Measurements from ENCODE around the gene FGD4.
"Not testable (repeated sequence)": the region's sequence is repeated elsewhere in the genome, so short reads cannot be mapped to it uniquely, and the experiment has no call there.

FGD4 gene

GRCh38 chr12:32489070-32489469 is 89.7 kb downstream of the FGD4 start:
- in situ Hi-C loops (cut with HindIII; ENCODE audit: low sequenced_read_pairs), result no loop called here

GRCh38 chr12:32490801-32491200 is 91.4 kb downstream of the FGD4 start:
- in situ Hi-C loops (cut with HindIII; ENCODE audit: low sequenced_read_pairs), result no loop called here

- in situ Hi-C loops (cut with HindIII; ENCODE audit: low sequenced_read_pairs), result no loop called here
Observed at GRCh38 chr12:32493282-32493681, 93.9 kb downstream of the FGD4 start.

GRCh38 chr12:32494656-32495055 is 95.3 kb downstream of the FGD4 start:
- in situ Hi-C loops (cut with HindIII; ENCODE audit: low sequenced_read_pairs), result no loop called here

- in situ Hi-C loops (cut with HindIII; ENCODE audit: low sequenced_read_pairs), result no loop called here
Observed at GRCh38 chr12:32496946-32497345, 97.6 kb downstream of the FGD4 start.

- in situ Hi-C loops (cut with HindIII; ENCODE audit: low sequenced_read_pairs), result no loop called here
Observed at GRCh38 chr12:32497864-32498263, 98.5 kb downstream of the FGD4 start.

- in situ Hi-C loops (cut with HindIII; ENCODE audit: low sequenced_read_pairs), result no loop called here
Observed at GRCh38 chr12:32499048-32499447, 99.7 kb downstream of the FGD4 start.

- in situ Hi-C loops (cut with HindIII; ENCODE audit: low sequenced_read_pairs), result no loop called here
Observed at GRCh38 chr12:32501835-32502333, 102.5 kb downstream of the FGD4 start.

GRCh38 chr12:32502693-32503502 is 103.5 kb downstream of the FGD4 start:
- in situ Hi-C loops (cut with HindIII; ENCODE audit: low sequenced_read_pairs), result no loop called here

- in situ Hi-C loops (cut with HindIII; ENCODE audit: low sequenced_read_pairs), result no loop called here
Observed at GRCh38 chr12:32503730-32504129, 104.4 kb downstream of the FGD4 start.

- in situ Hi-C loops (cut with HindIII; ENCODE audit: low sequenced_read_pairs), result no loop called here
Observed at GRCh38 chr12:32504591-32504990, 105.2 kb downstream of the FGD4 start.

GRCh38 chr12:32505067-32505945 is 105.9 kb downstream of the FGD4 start:
- in situ Hi-C loops (cut with HindIII; ENCODE audit: low sequenced_read_pairs), result no loop called here

- in situ Hi-C loops (cut with HindIII; ENCODE audit: low sequenced_read_pairs), result not testable (repeated sequence)
Observed at GRCh38 chr12:32507096-32507941, 108.0 kb downstream of the FGD4 start.

GRCh38 chr12:32507942-32508320 is 108.6 kb downstream of the FGD4 start:
- in situ Hi-C loops (cut with HindIII; ENCODE audit: low sequenced_read_pairs), result no loop called here

GRCh38 chr12:32508626-32509025 is 109.3 kb downstream of the FGD4 start:
- in situ Hi-C loops (cut with HindIII; ENCODE audit: low sequenced_read_pairs), result no loop called here

GRCh38 chr12:32509328-32510091 is 110.2 kb downstream of the FGD4 start:
- in situ Hi-C loops (cut with HindIII; ENCODE audit: low sequenced_read_pairs), result no loop called here

GRCh38 chr12:32511976-32512375 is 112.6 kb downstream of the FGD4 start:
- in situ Hi-C loops (cut with HindIII; ENCODE audit: low sequenced_read_pairs), result not testable (repeated sequence)

GRCh38 chr12:32512379-32512778 is 113.0 kb downstream of the FGD4 start:
- in situ Hi-C loops (cut with HindIII; ENCODE audit: low sequenced_read_pairs), result no loop called here

- in situ Hi-C loops (cut with HindIII; ENCODE audit: low sequenced_read_pairs), result no loop called here
Observed at GRCh38 chr12:32512910-32513309, 113.6 kb downstream of the FGD4 start.

All from DLD1 (cell line).